H1 (cell line): ENCODE data around the gene MYL3. TPM values are rescaled to one million over a fixed set of nuclear protein-coding genes. Genes with fewer than 3 reads are reported as not detected.

Experiments
- CTCF ChIA-PET: fragments of 300-600 bp; sonication (Branson Sonifier 250); formaldehyde crosslinking; loops from one replicate; lab custom pipeline; 2021; ENCODE audit not compliant: partially characterized antibody; lab: Charles Lee
- POLR2A ChIA-PET: fragments of 300-600 bp; sonication (Branson Sonifier 250); formaldehyde crosslinking; loops from one replicate; lab custom pipeline; 2021; ENCODE audit warnings: inconsistent platforms; ENCODE audit not compliant: partially characterized antibody; lab: Charles Lee
- DNase-seq, 2 experiments: peaks; one replicate each; pipeline versions ENCODE4 v3.0.0 to v3.0.0-alpha.2; 2010 to 2022; ENCODE audit warnings: low spot score in 2 of 2, low read depth in 1 of 2, mixed read lengths in 1 of 2
- FAIRE-seq: peaks from 2 replicates; lab custom pipeline; 2011; peaks lifted over from hg19 to GRCh38; lab: Jason Lieb, UNC
- H2AFZ ChIP-seq: 2 replicates; pipeline ENCODE4 v1.8.1; 2012; ENCODE audit warnings: low read length, inconsistent platforms
- H2AK5ac ChIP-seq: 2 replicates; pipeline ENCODE4 v1.6.1; 2013; ENCODE audit warnings: low read depth, low read length
- H2BK120ac ChIP-seq: replicated peaks from 2 replicates; pipeline ENCODE3; 2013; ENCODE audit warnings: low read depth, low read length, inconsistent platforms
- H2BK12ac ChIP-seq: 2 replicates; pipeline ENCODE4 v1.6.1; 2013; ENCODE audit warnings: low read depth, low read length
- H2BK15ac ChIP-seq: 2 replicates; pipeline ENCODE4 v1.6.1; 2013; ENCODE audit warnings: low read length
- H2BK20ac ChIP-seq: 2 replicates; pipeline ENCODE4 v1.6.1; 2013; ENCODE audit warnings: low read length
- H2BK5ac ChIP-seq: 2 replicates; pipeline ENCODE4 v1.6.1; 2013; ENCODE audit warnings: low read depth, low read length
- H3K14ac ChIP-seq: 2 replicates; pipeline ENCODE4 v1.6.1; 2013; ENCODE audit warnings: inconsistent platforms; ENCODE audit not compliant: insufficient read length
- H3K18ac ChIP-seq: 2 replicates; pipeline ENCODE4 v1.6.1; 2013; ENCODE audit warnings: low read length; ENCODE audit errors: extremely low read depth
- H3K23ac ChIP-seq: 2 replicates; pipeline ENCODE4 v1.6.1; 2013; ENCODE audit warnings: inconsistent platforms; ENCODE audit not compliant: insufficient read length
- H3K23me2 ChIP-seq: 2 replicates; pipeline ENCODE4 v1.6.1; 2013; ENCODE audit warnings: low read depth, low read length
- H3K27ac ChIP-seq: 2 replicates; pipeline ENCODE4 v1.6.1; 2011; ENCODE audit warnings: low read depth, low read length, inconsistent platforms
- H3K27me3 ChIP-seq, 4 experiments: replicated peaks in 1 of 4; 1 replicate in 1 of 4; 2 replicates in 3 of 4; pipeline versions ENCODE4 v1.6.1 to v1.8.1; 2011 to 2013; ENCODE audit warnings: low read length in 3 of 4, mild to moderate bottlenecking in 3 of 4, inconsistent platforms in 2 of 4, mixed read lengths in 2 of 4, moderate library complexity in 1 of 4; ENCODE audit not compliant: control insufficient read depth in 3 of 4, insufficient read depth in 3 of 4; ENCODE audit errors: extremely low read depth in 1 of 4
- H3K36me3 ChIP-seq, 4 experiments: 2 replicates each; pipeline versions ENCODE4 v1.6.1 to v1.8.1; 2011 to 2013; ENCODE audit warnings: mild to moderate bottlenecking in 4 of 4, low read length in 3 of 4, moderate library complexity in 2 of 4, control low read depth in 1 of 4, inconsistent platforms in 1 of 4; ENCODE audit not compliant: insufficient read depth in 4 of 4, control insufficient read depth in 2 of 4
- H3K4ac ChIP-seq: replicated peaks from 2 replicates; pipeline ENCODE3; 2013; ENCODE audit warnings: low read length, low read depth, mixed read lengths, inconsistent platforms; ENCODE audit not compliant: insufficient read length
- H3K4me1 ChIP-seq, 4 experiments: replicated peaks in 1 of 4; 1 replicate in 1 of 4; 2 replicates in 3 of 4; pipeline versions ENCODE4 v1.6.1 to v1.8.1; 2011 to 2013; ENCODE audit warnings: low read length in 3 of 4, inconsistent platforms in 2 of 4, mixed read lengths in 1 of 4; ENCODE audit not compliant: insufficient read depth in 4 of 4, control insufficient read depth in 3 of 4
- H3K4me2 ChIP-seq, 2 experiments: 2 replicates each; pipeline versions ENCODE4 v1.6.1 to v1.8.1; 2011 to 2013; ENCODE audit warnings: low read depth in 2 of 2, low read length in 2 of 2, control low read depth in 1 of 2, inconsistent platforms in 1 of 2, mild to moderate bottlenecking in 1 of 2; ENCODE audit not compliant: insufficient read depth in 1 of 2
- H3K4me3 ChIP-seq, 4 experiments: fragments of 200-600, 300-600 bp in 1 of 4; sonication (generic), shearing (Covaris generic), sonication (Bioruptor Twin) in 1 of 4; 2 replicates each; pipeline versions ENCODE4 v1.5.1 to v1.8.1; 2011 to 2016; ENCODE audit warnings: low read length in 4 of 4, low read depth in 3 of 4, control low read depth in 2 of 4, inconsistent platforms in 2 of 4, mild to moderate bottlenecking in 2 of 4, mixed read lengths in 1 of 4, moderate library complexity in 1 of 4; ENCODE audit not compliant: insufficient read depth in 2 of 4; ENCODE audit errors: extremely low read depth in 1 of 4
- H3K56ac ChIP-seq: replicated peaks from 2 replicates; pipeline ENCODE3; 2013; ENCODE audit warnings: low read depth, mild to moderate bottlenecking, mixed read lengths, low read length, inconsistent platforms; ENCODE audit not compliant: insufficient read length
- H3K79me1 ChIP-seq: 2 replicates; pipeline ENCODE4 v1.6.1; 2013; ENCODE audit warnings: low read depth, low read length, control low read depth
- H3K79me2 ChIP-seq, 2 experiments: 2 replicates each; pipeline versions ENCODE4 v1.6.1 to v1.8.1; 2012 to 2013; ENCODE audit warnings: low read length in 2 of 2, mild to moderate bottlenecking in 2 of 2, inconsistent platforms in 1 of 2; ENCODE audit not compliant: insufficient read depth in 2 of 2, control insufficient read depth in 1 of 2
- H3K9ac ChIP-seq, 4 experiments: replicated peaks in 1 of 4; 1 replicate in 1 of 4; 2 replicates in 3 of 4; pipeline versions ENCODE4 v1.6.1 to v1.8.1; 2011 to 2013; ENCODE audit warnings: low read depth in 3 of 4, low read length in 3 of 4, control low read depth in 2 of 4, mild to moderate bottlenecking in 2 of 4, moderate library complexity in 2 of 4, inconsistent platforms in 1 of 4; ENCODE audit errors: extremely low read depth in 1 of 4
- H3K9me3 ChIP-seq, 2 experiments: 2 replicates each; pipeline versions ENCODE4 v1.6.1 to v1.8.1; 2012 to 2013; ENCODE audit warnings: mild to moderate bottlenecking in 2 of 2, moderate library complexity in 2 of 2, control low read depth in 1 of 2, inconsistent platforms in 1 of 2, low read depth in 1 of 2, low read length in 1 of 2, mixed read lengths in 1 of 2; ENCODE audit not compliant: insufficient read depth in 2 of 2
- H4K20me1 ChIP-seq, 2 experiments: replicated peaks in 1 of 2; 2 replicates each; pipeline versions ENCODE3 to v1.8.1; 2011 to 2013; ENCODE audit warnings: inconsistent platforms in 2 of 2, low read length in 2 of 2, mild to moderate bottlenecking in 1 of 2; ENCODE audit not compliant: insufficient read depth in 2 of 2, control insufficient read depth in 1 of 2
- H4K5ac ChIP-seq: 2 replicates; pipeline ENCODE4 v1.6.1; 2013; ENCODE audit warnings: low read length, low read depth, mixed read lengths, inconsistent platforms; ENCODE audit not compliant: insufficient read length
- H4K8ac ChIP-seq: 2 replicates; pipeline ENCODE4 v1.8.0; 2013; ENCODE audit warnings: mild to moderate bottlenecking, moderate library complexity, low read length, inconsistent platforms; ENCODE audit not compliant: insufficient read depth; ENCODE audit errors: extremely low read depth
- H4K91ac ChIP-seq: replicated peaks from 2 replicates; pipeline ENCODE3; 2013; ENCODE audit warnings: low read length, mixed read lengths, inconsistent platforms; ENCODE audit not compliant: insufficient read length
- CBX8 ChIP-seq: fragments of 300-800, 300-1000 bp; sonication (generic); IDR thresholded peaks from 2 replicates; pipeline ENCODE4 v1.7.1; 2016; ENCODE audit warnings: low read depth, low read length, borderline replicate concordance
- CREB1 ChIP-seq: IDR thresholded peaks from 2 replicates; pipeline ENCODE4 v1.6.1; 2012; ENCODE audit warnings: inconsistent platforms
- PHF8 ChIP-seq: fragments of 200-600 bp; sonication (generic); conservative IDR thresholded peaks from 2 replicates; pipeline ENCODE4 v1.7.1; 2012; ENCODE audit warnings: low read depth, mild to moderate bottlenecking, inconsistent platforms, low read length, moderate library complexity
- POU5F1 ChIP-seq: IDR thresholded peaks from 2 replicates; pipeline ENCODE4 v1.6.1; 2011; ENCODE audit warnings: low read depth, mild to moderate bottlenecking, low read length, moderate library complexity
- RAD21 ChIP-seq, 2 experiments: IDR thresholded peaks in 1 of 2; conservative IDR thresholded peaks in 1 of 2; 2 replicates each; pipeline ENCODE4 v1.6.1; 2011; ENCODE audit warnings: low read depth in 2 of 2, low read length in 2 of 2, improper control_type of control experiment in 1 of 2, inconsistent platforms in 1 of 2, mild to moderate bottlenecking in 1 of 2, moderate library complexity in 1 of 2
- SAP30 ChIP-seq: fragments of 300-600 bp; sonication (generic); IDR thresholded peaks from 2 replicates; pipeline ENCODE4 v1.7.1; 2012; ENCODE audit warnings: low read length, moderate library complexity, mild to moderate bottlenecking, inconsistent platforms; ENCODE audit not compliant: insufficient read depth, insufficient replicate concordance
- SIX5 ChIP-seq: IDR thresholded peaks from 2 replicates; pipeline ENCODE4 v1.6.1; 2011; ENCODE audit warnings: mild to moderate bottlenecking, low read depth, low read length
- YY1 ChIP-seq: IDR thresholded peaks from 2 replicates; pipeline ENCODE4 v1.6.1; 2011; ENCODE audit warnings: low read depth, mild to moderate bottlenecking, low read length
- whole genome bisulfite sequencing, 2 experiments: shearing (Covaris generic) in 1 of 2; methylation state at CpG; one replicate each; pipeline versions ENCODE4 v1.1.6 to v1.1.7; 2013 to 2015; ENCODE audit warnings: low lambda C conversion rate in 2 of 2, mixed read lengths in 2 of 2, inconsistent platforms in 1 of 2, low coverage in 1 of 2, missing lambda C conversion rate in 1 of 2; ENCODE audit not compliant: insufficient replicate concordance in 2 of 2, insufficient coverage in 1 of 2, insufficient read length in 1 of 2; ENCODE audit errors: extremely low coverage in 1 of 2, missing lambda C conversion rate in 1 of 2; 5-methylcytosine and 5-hydroxymethylcytosine counted together
- polyA plus RNA-seq, 7 experiments: library from polyadenylated mRNA; depleted of rRNA in 3 of 7; stranded (reverse) in 5 of 7; unstranded in 2 of 7; fragments of >200 nt in 5 of 7; fragments of 200-250 nt in 2 of 7; gene quantifications; 1 replicate in 5 of 7; 2 replicates in 1 of 7; 4 replicates in 1 of 7; pipeline versions ENCODE4 v1.2.1 to v1.2.3, GENCODE V29; 2011 to 2013; ENCODE audit warnings: missing spikeins in 2 of 7, mixed read lengths in 2 of 7
- total RNA-seq: library from RNA; stranded (reverse); fragmentation: NEBNext Ultra II Directional; extraction: Animal tissue kit (Norgen Biotek cat#: 25700); gene quantifications from 2 replicates; pipeline ENCODE4 v1.2.1, GENCODE V29; 2021
- TF ChIP-seq, protein P1 (sequence below): IDR thresholded peaks from 2 replicates; pipeline ENCODE4 v1.6.1; 2012; ENCODE audit warnings: low read length, inconsistent platforms

MYL3 gene
- total and polyA plus RNA-seq, 2 of the 8 experiments (the other 6 are each of a cell fraction or from before 2014, with no cell fraction given) = 0.06 TPM; not detected in 1

- no peaks in the 10 kb centered on the region for H3K79me2 ChIP-seq
- H3K27me3 ChIP-seq = peaks cover 0 to 23% (median 19%) of the 10 kb centered on the region in 4 experiments; a peak in 5 of 7 replicates
- H3K4me3 ChIP-seq = no peak overlapping the region
- H3K23ac ChIP-seq = no peak overlapping the region
- DNase-seq = no peak
- ChIA-PET CTCF (interaction anchor here (0.9 to 13.3 kb wide), 11 partner anchors 7 to 413 kb away, joined by 3 to 91 read pairs (median 7); partner anchors contain the start of gene MYL3), POLR2A (interaction anchor here (1.0 to 1.3 kb wide), 2 partner anchors 8 to 20 kb away, joined by 3 read pairs; no protein-coding TSS in a partner anchor)
- FAIRE-seq = no peak
- no peak overlapping the region for H3K18ac ChIP-seq
- H2BK12ac ChIP-seq = no peak overlapping the region
- no peak overlapping the region for H4K91ac ChIP-seq
- no peaks in the 10 kb centered on the region for H3K9me3 ChIP-seq
- no peak overlapping the region for H3K9ac ChIP-seq
- WGBS, 2 experiments = 87% methylated on average over 17 of the region's 17 CpGs; no CpG with 5 or more reads in 1 of the 2 experiments
- no peak overlapping the region for H3K14ac ChIP-seq
- no peak overlapping the region for H2BK120ac ChIP-seq
- H3K23me2 ChIP-seq = peaks cover 5% of the 10 kb centered on the region; the same call in 1 of the 2 replicates
- H4K8ac ChIP-seq = no peak overlapping the region
- no peak overlapping the region for H2BK5ac ChIP-seq
- no peak overlapping the region for H2BK15ac ChIP-seq
- no peak overlapping the region for H2AFZ ChIP-seq
- H3K4me1 ChIP-seq = peaks cover 0 to 7% (median 2%) of the 10 kb centered on the region in 4 experiments; a peak in 4 of 7 replicates
- no peak overlapping the region for H2AK5ac ChIP-seq
- no peak overlapping the region for H3K4me2 ChIP-seq
- no peak overlapping the region for H3K56ac ChIP-seq
- H3K36me3 ChIP-seq = no peaks in the 10 kb centered on the region
- H4K20me1 ChIP-seq = peaks cover 0 to 2% of the 10 kb centered on the region in 2 experiments
- H3K4ac ChIP-seq = no peak overlapping the region
- no peak overlapping the region for H3K27ac ChIP-seq
- no peaks in the 10 kb centered on the region for H3K79me1 ChIP-seq
- no peak overlapping the region for H4K5ac ChIP-seq
- H2BK20ac ChIP-seq = no peak overlapping the region
- TF ChIP-seq POU5F1 (no peak), SIX5 (no peak), CREB1 (no peak), YY1 (no peak), PHF8 (no peak), CBX8 (no peak), RAD21 (IDR thresholded peaks at IDR 0.05 in 1 of 2, conservative IDR thresholded peaks at IDR 0.05 in 1 of 2; ENCODE audit: low read depth in 2 of 2, low read length in 2 of 2) (no peak), SAP30 (no peak)
- TF ChIP-seq, protein P1, sequence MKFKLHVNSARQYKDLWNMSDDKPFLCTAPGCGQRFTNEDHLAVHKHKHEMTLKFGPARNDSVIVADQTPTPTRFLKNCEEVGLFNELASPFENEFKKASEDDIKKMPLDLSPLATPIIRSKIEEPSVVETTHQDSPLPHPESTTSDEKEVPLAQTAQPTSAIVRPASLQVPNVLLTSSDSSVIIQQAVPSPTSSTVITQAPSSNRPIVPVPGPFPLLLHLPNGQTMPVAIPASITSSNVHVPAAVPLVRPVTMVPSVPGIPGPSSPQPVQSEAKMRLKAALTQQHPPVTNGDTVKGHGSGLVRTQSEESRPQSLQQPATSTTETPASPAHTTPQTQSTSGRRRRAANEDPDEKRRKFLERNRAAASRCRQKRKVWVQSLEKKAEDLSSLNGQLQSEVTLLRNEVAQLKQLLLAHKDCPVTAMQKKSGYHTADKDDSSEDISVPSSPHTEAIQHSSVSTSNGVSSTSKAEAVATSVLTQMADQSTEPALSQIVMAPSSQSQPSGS = no peak
These were observed 38.4 kb upstream of the MYL3 start for GRCh38 chr3:46901591-46902187.
